ENCODE data around the gene DOK1. TPM values are rescaled to one million over a fixed set of nuclear protein-coding genes. Genes with fewer than 3 reads are reported as not detected.
"Not testable (repeated sequence)": the region's sequence is repeated elsewhere in the genome, so short reads cannot be mapped to it uniquely, and the experiment has no call there.

Gene DOK1
- total RNA-seq, 1 experiment from 2014 or later, result 24.7 TPM

DNA sequence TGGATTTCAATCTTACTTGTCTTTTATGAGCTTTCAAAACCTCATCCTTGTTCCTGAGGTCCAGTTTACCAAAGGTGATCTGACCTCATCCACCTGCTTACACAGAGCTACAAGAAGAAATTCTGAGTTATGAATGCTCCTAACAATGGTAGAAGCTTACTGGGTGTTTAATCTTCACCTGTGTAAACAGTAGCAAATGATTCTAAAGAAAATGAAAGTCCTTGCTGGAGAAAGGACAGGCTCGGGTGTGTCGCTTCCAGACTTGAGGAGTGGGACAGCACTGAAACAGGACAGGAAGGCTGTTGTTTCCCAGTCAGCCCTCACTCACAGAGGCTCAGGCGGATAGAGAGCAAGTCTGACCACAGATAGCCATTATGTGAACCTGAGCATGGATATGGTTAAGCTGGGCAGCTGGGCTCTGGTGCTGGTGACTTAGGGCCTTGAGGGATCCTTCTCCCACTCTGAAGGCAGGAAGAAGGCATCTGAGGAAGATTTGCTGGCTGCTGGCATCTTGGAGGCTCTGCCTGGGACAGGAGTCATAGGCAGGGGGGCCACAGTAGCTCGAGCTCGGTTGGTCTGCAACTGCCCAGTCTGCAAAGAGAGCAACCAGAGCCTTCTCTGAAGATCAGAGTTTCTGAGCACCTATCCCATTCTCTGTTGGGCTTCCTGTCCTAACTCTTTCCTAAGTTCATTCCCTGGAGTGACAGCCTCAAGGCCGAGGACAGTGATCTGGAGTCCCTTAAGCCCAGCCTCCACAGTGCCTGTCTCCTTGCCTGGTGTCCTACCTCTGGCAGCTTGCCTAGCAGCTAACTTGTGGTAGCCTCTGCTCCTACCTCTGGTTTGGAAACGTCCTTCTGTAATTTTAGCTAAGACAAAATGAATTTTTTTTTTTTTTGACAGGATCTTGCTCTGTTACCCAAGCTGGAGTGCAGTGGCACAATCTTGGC, 4.0 kb downstream of the DOK1 start:
- no peaks in the 10 kb centered on the region for H3K9me2 ChIP-seq (replicated peaks; ENCODE audit: insufficient read depth, low read length)
- H4K20me1 ChIP-seq (ENCODE audit: insufficient read depth, low read depth, low read length), result peaks cover 14% of the 10 kb centered on the region; the same call in 1 of the 2 replicates
- H3K4me3 ChIP-seq (ENCODE audit: low read length), result no peak overlapping the region
- H3K27ac ChIP-seq (ENCODE audit: low read length), result no peak overlapping the region
- H3K9ac ChIP-seq (ENCODE audit: low read length), result no peak overlapping the region
- H3K4me2 ChIP-seq (ENCODE audit: low read depth, low read length, poor library complexity, severe bottlenecking), result no peak overlapping the region
- no peak for DNase-seq
- no peaks in the 10 kb centered on the region for H3K79me2 ChIP-seq (ENCODE audit: low read length)
- no peak overlapping the region for H2AFZ ChIP-seq (ENCODE audit: low read length)
- H3K4me1 ChIP-seq (ENCODE audit: low read length), result peaks cover 13% of the 10 kb centered on the region
- no peaks in the 10 kb centered on the region for H3K27me3 ChIP-seq (ENCODE audit: low read length)
- no peaks in the 10 kb centered on the region for H3K9me3 ChIP-seq (ENCODE audit: low read length)
- 0 out of 2 replicates have a peak, but pooled peaks cover 4% of the 10 kb centered on the region for H3K36me3 ChIP-seq (ENCODE audit: insufficient read depth, low read length)

DNA sequence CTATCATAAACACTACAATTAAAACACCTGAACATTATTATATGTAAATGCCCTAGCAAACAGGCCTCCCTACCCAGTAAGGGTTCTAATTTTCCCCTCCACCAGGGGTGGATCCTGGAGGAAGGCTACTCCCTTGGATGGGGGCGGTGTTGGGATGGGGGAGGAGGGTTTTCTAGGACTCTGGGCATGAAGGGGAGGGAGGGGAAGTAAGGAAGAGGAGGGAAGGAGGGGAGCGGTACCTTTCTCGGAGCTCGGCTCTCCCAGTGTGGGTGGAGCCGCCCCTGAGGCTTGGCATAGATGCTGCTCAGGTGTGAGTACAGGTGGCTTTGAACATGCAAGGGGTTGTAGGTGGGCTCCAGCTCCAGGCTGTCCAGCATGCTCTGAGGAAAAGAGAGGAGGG, 5.4 kb downstream of the DOK1 start:
- H2AFZ ChIP-seq (ENCODE audit: low read length), result no peak overlapping the region
- H3K27me3 ChIP-seq (ENCODE audit: low read length), result no peaks in the 10 kb centered on the region
- H3K4me3 ChIP-seq (ENCODE audit: low read length), result no peak overlapping the region
- no peaks in the 10 kb centered on the region for H3K9me2 ChIP-seq (replicated peaks; ENCODE audit: insufficient read depth, low read length)
- peaks cover 14% of the 10 kb centered on the region; the same call in 1 of the 2 replicates for H4K20me1 ChIP-seq (ENCODE audit: insufficient read depth, low read depth, low read length)
- H3K36me3 ChIP-seq (ENCODE audit: insufficient read depth, low read length), result 0 out of 2 replicates have a peak, but pooled peaks cover 4% of the 10 kb centered on the region
- no peak overlapping the region for H3K27ac ChIP-seq (ENCODE audit: low read length)
- H3K4me2 ChIP-seq (ENCODE audit: low read depth, low read length, poor library complexity, severe bottlenecking), result no peak overlapping the region
- H3K9ac ChIP-seq (ENCODE audit: low read length), result no peak overlapping the region
- peaks cover 7% of the 10 kb centered on the region for H3K4me1 ChIP-seq (ENCODE audit: low read length)
- no peaks in the 10 kb centered on the region for H3K9me3 ChIP-seq (ENCODE audit: low read length)
- DNase-seq, result no peak
- no peaks in the 10 kb centered on the region for H3K79me2 ChIP-seq (ENCODE audit: low read length)

DNA sequence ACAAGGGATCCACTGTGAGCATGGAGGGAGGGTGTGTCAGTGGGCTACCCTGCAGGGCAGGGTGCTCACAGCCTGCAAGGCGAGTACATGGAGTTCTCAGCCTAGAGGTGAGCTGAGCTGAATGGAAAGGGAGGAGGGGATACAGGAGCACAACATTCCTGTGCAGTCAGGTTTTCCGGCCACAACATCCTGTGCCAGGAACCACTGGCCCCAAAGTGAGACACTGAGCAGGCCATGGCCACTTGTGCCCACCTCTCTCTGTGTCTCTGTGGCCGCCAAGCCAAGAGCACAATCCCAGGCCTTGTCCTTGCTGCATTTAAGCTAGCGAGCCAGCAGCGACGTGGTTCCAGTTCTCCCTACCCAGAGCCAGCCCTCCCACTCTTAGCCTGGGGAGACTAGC, 6.1 kb downstream of the DOK1 start:
- Histone ChIP-seq H3K27me3 (ENCODE audit: low read length) (no peaks in the 10 kb centered on the region), H4K20me1 (ENCODE audit: insufficient read depth, low read depth, low read length) (peaks cover 9% of the 10 kb centered on the region; the same call in 1 of the 2 replicates), H3K4me2 (ENCODE audit: low read depth, low read length, poor library complexity, severe bottlenecking) (no peak overlapping the region), H3K4me1 (ENCODE audit: low read length) (peaks cover 1% of the 10 kb centered on the region), H3K36me3 (ENCODE audit: insufficient read depth, low read length) (0 out of 2 replicates have a peak, but pooled peaks cover 4% of the 10 kb centered on the region), H3K27ac (ENCODE audit: low read length) (no peak overlapping the region), H3K9ac (ENCODE audit: low read length) (no peak overlapping the region), H3K79me2 (ENCODE audit: low read length) (no peaks in the 10 kb centered on the region), H3K9me2 (replicated peaks; ENCODE audit: insufficient read depth, low read length) (no peaks in the 10 kb centered on the region), H3K4me3 (ENCODE audit: low read length) (no peak overlapping the region), H3K9me3 (ENCODE audit: low read length) (no peaks in the 10 kb centered on the region), H2AFZ (ENCODE audit: low read length) (no peak overlapping the region)
- no peak for DNase-seq

DNA sequence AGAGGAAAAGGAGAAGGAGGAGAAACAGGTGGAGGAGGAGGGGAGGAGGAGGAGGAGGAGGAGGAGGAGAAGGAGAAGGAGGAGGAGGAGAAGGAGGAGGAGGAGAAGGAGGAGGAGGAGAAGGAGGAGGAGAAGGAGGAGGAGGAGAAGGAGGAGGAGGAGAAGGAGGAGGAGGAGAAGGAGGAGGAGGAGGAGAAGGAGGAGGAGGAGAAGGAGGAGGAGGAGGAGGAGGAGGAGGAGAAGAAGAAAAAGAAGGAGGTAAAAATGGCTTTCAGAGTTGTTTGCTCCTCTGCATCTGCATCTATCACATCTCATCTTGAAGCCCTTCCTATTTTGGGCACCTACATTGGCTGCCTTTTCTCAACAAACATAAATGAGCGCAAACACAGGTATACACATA, 6.5 kb downstream of the DOK1 start:
- H3K9me2 ChIP-seq (replicated peaks; ENCODE audit: insufficient read depth, low read length), result not testable (repeated sequence)

DNA sequence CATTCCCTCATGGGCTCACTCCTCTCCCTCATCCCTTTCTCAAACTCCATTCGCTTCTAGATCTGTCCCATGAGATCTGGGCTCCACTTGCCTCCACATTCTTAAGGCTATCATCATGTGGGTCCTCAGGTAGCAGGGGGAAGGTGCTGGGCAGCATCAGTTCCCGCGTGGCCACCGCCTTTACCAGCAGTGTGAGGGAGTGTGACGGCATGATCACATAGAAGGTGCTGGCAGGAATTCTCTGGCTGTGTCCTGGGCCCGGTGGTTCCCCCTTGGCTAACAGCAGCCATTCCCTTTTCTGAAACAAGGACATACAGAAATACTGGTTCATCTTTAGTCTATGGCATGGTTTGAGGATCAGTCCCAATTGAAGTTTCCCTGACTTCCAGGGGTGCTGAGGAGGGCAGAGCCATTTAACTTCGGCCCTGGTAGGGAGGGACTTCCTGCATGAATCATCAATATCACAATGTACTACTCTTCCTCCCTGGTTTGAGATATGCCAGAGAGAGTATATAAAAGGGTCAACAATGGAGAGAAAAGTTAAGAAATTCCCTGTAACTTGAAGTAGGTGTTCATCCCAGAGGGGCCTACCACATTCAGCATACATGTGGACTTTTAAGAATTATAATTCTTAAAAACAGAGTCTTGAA, 7.7 kb downstream of the DOK1 start:
- H3K27ac ChIP-seq (ENCODE audit: low read length), result no peak overlapping the region
- no peaks in the 10 kb centered on the region for H3K4me1 ChIP-seq (ENCODE audit: low read length)
- no peaks in the 10 kb centered on the region for H3K79me2 ChIP-seq (ENCODE audit: low read length)
- no peaks in the 10 kb centered on the region for H3K27me3 ChIP-seq (ENCODE audit: low read length)
- H3K4me2 ChIP-seq (ENCODE audit: low read depth, low read length, poor library complexity, severe bottlenecking), result no peak overlapping the region
- H3K9me3 ChIP-seq (ENCODE audit: low read length), result no peaks in the 10 kb centered on the region
- H3K36me3 ChIP-seq (ENCODE audit: insufficient read depth, low read length), result no peaks in the 10 kb centered on the region
- no peak overlapping the region for H3K4me3 ChIP-seq (ENCODE audit: low read length)
- no peak overlapping the region for H3K9ac ChIP-seq (ENCODE audit: low read length)
- no peak overlapping the region for H2AFZ ChIP-seq (ENCODE audit: low read length)
- DNase-seq, result no peak
- H4K20me1 ChIP-seq (ENCODE audit: insufficient read depth, low read depth, low read length), result no peaks in the 10 kb centered on the region
- no peaks in the 10 kb centered on the region for H3K9me2 ChIP-seq (replicated peaks; ENCODE audit: insufficient read depth, low read length)

More for the DNA sequence above, 6.5 kb downstream of the DOK1 start:
- H3K4me3 ChIP-seq (ENCODE audit: low read length); H3K36me3 ChIP-seq (ENCODE audit: insufficient read depth, low read length); H3K27me3 ChIP-seq (ENCODE audit: low read length); H2AFZ ChIP-seq (ENCODE audit: low read length); H3K27ac ChIP-seq (ENCODE audit: low read length); H3K9ac ChIP-seq (ENCODE audit: low read length); H3K79me2 ChIP-seq (ENCODE audit: low read length); H3K4me1 ChIP-seq (ENCODE audit: low read length); H3K4me2 ChIP-seq (ENCODE audit: low read depth, low read length, poor library complexity, severe bottlenecking); H4K20me1 ChIP-seq (ENCODE audit: insufficient read depth, low read depth, low read length); H3K9me3 ChIP-seq (ENCODE audit: low read length); DNase-seq: not testable (repeated sequence)

DNA sequence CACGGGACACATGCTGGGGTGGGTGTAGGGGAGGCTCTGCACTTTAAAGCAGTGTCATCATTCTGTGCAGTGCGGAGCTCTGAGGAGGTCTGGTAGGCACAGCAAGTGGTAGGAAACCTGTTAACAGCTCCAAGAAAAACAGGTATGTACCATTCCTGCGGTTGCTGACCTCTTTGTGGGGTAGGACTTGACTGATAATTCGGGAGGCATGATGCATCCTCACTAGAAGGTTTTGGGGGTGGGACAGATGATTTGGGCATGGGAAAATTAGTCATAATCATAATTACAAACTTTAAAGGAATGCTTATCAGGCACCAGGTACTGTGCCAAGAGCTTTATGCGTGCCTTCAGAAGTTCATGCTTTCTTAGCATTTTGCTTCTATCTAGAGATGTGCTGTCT, 9.7 kb downstream of the DOK1 start:
- no peaks in the 10 kb centered on the region for H3K4me1 ChIP-seq (ENCODE audit: low read length)
- no peak overlapping the region for H2AFZ ChIP-seq (ENCODE audit: low read length)
- no peaks in the 10 kb centered on the region for H3K9me2 ChIP-seq (replicated peaks; ENCODE audit: insufficient read depth, low read length)
- DNase-seq, result no peak
- no peaks in the 10 kb centered on the region for H4K20me1 ChIP-seq (ENCODE audit: insufficient read depth, low read depth, low read length)
- no peaks in the 10 kb centered on the region for H3K27me3 ChIP-seq (ENCODE audit: low read length)
- no peak overlapping the region for H3K27ac ChIP-seq (ENCODE audit: low read length)
- no peaks in the 10 kb centered on the region for H3K9me3 ChIP-seq (ENCODE audit: low read length)
- no peak overlapping the region for H3K9ac ChIP-seq (ENCODE audit: low read length)
- no peak overlapping the region for H3K4me3 ChIP-seq (ENCODE audit: low read length)
- H3K36me3 ChIP-seq (ENCODE audit: insufficient read depth, low read length), result no peaks in the 10 kb centered on the region
- H3K4me2 ChIP-seq (ENCODE audit: low read depth, low read length, poor library complexity, severe bottlenecking), result no peak overlapping the region
- no peaks in the 10 kb centered on the region for H3K79me2 ChIP-seq (ENCODE audit: low read length)

DNA sequence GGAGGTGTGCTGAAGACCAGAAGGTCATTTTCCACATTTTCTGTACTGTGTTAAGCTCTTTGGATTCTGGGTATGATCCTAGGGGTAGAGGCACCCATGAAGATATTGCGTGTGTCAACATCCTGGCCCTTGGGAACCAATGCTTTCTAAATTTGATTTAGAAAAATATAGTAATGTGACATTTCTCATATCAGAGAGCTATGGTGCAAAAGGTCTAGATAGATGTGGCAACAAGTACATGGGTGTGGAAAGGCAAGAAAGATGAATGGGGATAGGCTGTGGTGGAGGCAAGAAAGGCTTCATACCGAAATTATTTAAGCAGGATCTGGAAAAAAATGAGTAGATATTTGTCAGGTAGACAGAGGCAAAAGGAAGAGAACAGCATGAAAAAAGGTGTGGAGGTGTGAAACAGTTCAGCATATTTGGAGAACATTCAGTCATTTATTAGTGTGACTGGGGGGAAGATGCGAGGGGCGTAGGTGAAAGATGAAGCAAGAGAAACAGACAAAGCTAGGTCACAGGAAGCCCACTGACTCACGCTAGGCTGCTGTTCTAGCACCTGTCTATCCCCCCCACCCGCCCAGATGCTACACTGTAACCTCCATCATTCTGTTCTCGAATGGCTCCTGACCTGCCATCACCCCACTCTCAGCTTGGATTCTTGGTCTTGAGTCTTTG, 11.7 kb downstream of the DOK1 start:
- Histone ChIP-seq H3K9me2 (replicated peaks; ENCODE audit: insufficient read depth, low read length) (no peaks in the 10 kb centered on the region), H4K20me1 (ENCODE audit: insufficient read depth, low read depth, low read length) (no peaks in the 10 kb centered on the region), H2AFZ (ENCODE audit: low read length) (no peak overlapping the region), H3K79me2 (ENCODE audit: low read length) (no peaks in the 10 kb centered on the region), H3K27ac (ENCODE audit: low read length) (no peak overlapping the region), H3K36me3 (ENCODE audit: insufficient read depth, low read length) (no peaks in the 10 kb centered on the region), H3K27me3 (ENCODE audit: low read length) (no peaks in the 10 kb centered on the region), H3K4me1 (ENCODE audit: low read length) (peaks cover 5% of the 10 kb centered on the region), H3K9ac (ENCODE audit: low read length) (no peak overlapping the region), H3K9me3 (ENCODE audit: low read length) (no peaks in the 10 kb centered on the region), H3K4me2 (ENCODE audit: low read depth, low read length, poor library complexity, severe bottlenecking) (no peak overlapping the region), H3K4me3 (ENCODE audit: low read length) (no peak overlapping the region)
- DNase-seq, result no peak

DNA sequence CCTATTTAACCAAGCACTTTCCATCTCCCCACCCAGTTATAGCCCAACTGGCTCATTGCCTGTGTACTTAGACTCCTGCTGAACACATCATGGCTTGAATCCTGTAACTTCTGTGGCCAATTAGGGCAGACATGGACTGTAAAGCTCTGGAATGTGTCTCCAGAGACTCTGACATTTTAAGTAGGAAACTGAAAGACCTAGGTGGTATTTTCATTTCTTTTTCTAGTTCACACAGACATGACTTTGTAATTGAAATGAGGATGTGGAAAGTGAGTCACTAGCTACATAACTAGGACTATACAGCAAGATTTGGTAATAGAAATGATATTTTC, 12.2 kb downstream of the DOK1 start:
- Histone ChIP-seq H3K27ac (ENCODE audit: low read length) (no peak overlapping the region), H3K79me2 (ENCODE audit: low read length) (no peaks in the 10 kb centered on the region), H3K9me3 (ENCODE audit: low read length) (no peaks in the 10 kb centered on the region), H3K4me2 (ENCODE audit: low read depth, low read length, poor library complexity, severe bottlenecking) (no peak overlapping the region), H3K27me3 (ENCODE audit: low read length) (no peaks in the 10 kb centered on the region), H3K4me3 (ENCODE audit: low read length) (no peak overlapping the region), H4K20me1 (ENCODE audit: insufficient read depth, low read depth, low read length) (no peaks in the 10 kb centered on the region), H3K36me3 (ENCODE audit: insufficient read depth, low read length) (no peaks in the 10 kb centered on the region), H2AFZ (ENCODE audit: low read length) (no peak overlapping the region), H3K9ac (ENCODE audit: low read length) (no peak overlapping the region), H3K9me2 (replicated peaks; ENCODE audit: insufficient read depth, low read length) (no peaks in the 10 kb centered on the region), H3K4me1 (ENCODE audit: low read length) (peaks cover 8% of the 10 kb centered on the region)
- no peak for DNase-seq
